Activated T-cell treated with anti-CD3 and anti-CD28 coated beads for 4 hours (primary cell): ENCODE measurements around the gene SNX3.
"Not testable (repeated sequence)": the region's sequence is repeated elsewhere in the genome, so short reads cannot be mapped to it uniquely, and the experiment has no call there.

Experiments
- DNase-seq: peaks from one replicate; pipeline ENCODE4 v3.0.0-alpha.2; 2020

The SNX3 gene

GRCh38 chr6:108254433-108255410 lies 6.1 kb downstream of the SNX3 start:
- no peak for DNase-seq

DNA sequence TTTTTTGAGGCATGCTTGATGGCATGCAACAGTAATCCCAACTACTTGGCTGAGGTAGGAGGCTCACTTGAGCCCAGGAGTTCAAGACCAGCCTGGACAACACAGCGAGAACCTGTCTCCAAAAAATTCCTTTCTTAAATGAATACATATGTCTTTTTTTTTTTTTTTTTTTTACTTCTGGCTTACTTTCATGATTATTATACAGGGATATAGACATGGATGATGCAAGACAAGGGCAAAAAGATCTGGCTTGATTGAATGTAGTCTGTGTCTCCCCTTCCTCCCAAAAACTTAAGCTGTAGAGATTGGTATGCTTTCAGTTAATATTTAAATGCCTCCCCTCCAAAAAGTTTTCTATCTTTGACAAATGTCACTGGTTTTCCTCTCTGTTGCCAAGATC lies 7.6 kb downstream of the SNX3 start:
- DNase-seq = no peak

GRCh38 chr6:108252055-108252454 lies 8.8 kb downstream of the SNX3 start:
- no peak for DNase-seq

GRCh38 chr6:108251252-108251651 lies 9.6 kb downstream of the SNX3 start:
- DNase-seq = no peak

DNA sequence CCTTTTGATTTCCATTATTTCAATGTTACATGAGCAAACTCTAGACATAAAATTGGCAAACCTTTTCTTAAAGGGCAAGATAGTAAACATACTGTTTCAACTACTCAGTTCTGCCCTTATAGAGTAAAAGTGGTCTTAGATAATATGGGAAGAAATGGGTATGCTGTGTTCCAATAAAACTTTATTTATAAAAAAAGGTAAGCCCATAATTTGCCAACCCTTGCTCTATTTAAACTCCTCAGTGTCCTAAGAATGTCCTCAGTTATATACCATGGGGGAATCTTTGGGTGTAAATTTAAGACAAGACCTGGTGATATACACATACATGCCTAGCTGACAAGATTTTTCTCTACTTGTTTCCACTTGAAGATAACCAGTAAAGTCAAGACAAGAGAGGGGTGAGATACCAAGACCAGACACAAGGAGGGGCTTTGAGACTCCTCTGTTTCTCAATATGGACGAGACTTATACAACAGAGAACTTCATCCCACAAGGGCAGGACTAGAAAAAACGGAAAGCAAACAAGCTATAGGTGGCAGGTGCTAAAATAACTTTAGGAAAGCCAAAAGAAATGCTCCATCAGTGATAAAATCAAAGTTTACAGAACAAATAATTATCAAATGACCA lies 10.5 kb downstream of the SNX3 start:
- DNase-seq = no peak

DNA sequence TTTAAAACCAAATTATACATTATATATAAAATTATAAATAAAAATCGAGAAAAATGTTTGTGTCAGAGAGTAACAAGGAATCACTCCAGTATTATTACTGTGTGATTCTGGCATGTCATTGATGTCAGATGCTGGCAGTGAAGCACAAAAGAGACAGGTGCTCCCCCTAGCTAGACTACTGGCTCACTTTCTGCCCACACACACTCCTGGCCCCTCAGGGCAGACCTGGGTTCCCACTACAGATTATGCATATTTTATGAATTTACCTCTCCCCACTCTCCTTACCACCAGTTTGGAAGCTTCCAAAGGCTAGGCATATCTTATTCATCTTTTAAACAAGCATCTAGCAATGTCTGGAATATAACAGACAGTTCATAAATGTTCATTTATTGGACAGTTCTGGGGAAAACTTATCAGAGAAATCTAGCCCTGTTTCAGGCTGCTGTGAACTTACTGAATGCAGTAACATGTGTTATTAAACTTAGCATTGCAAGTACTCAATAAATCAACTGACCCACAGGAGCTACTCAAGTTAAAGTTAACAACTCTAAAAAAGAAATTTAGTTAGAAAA lies 12.8 kb downstream of the SNX3 start:
- DNase-seq = no peak

DNA sequence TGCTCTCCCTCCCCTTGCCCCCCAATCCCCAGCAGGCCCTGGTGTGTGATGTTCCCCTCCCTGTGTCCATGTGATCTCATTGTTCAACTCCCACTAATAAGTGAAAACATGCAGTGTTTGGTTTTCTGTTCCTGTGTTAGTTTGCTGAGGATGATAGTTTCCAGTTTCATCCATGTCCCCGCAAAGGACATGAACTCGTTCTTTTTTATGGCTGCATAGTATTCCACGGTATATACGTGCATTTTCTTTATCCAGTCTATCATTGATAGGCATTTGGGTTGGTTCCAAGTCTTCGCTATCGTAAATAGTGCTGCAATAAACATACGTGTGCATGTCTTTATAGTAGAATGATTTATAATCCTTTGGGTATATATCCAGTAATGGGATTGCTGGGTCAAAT lies 15.7 kb downstream of the SNX3 start:
- not testable (repeated sequence) for DNase-seq

GRCh38 chr6:108243836-108244235 lies 17.0 kb downstream of the SNX3 start:
- DNase-seq = no peak

DNA sequence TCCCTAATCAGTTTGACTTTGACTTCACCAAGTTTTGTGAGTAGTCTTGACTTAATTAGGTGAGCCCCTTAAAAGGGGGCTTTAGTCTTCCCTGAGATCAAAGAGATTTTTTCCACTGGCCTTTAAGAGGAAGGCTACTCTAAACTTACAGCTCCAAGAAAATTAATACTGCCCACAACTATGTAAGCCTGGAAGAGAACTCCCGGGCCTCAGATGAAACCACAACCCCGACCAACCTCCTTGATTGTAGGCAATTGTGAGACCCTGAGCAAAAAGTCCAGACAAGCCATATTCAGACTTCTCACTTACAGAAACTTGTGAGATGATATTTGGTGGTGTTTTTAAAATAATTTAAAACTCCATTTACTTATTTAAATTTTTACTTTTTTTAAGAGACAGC lies 18.1 kb downstream of the SNX3 start:
- DNase-seq = no peak

- DNase-seq = no peak
These were observed 18.6 kb downstream of the SNX3 start for GRCh38 chr6:108242259-108242658.

GRCh38 chr6:108238322-108238721 lies 22.5 kb downstream of the SNX3 start:
- DNase-seq = no peak

- no peak for DNase-seq
These were observed 24.0 kb downstream of the SNX3 start for GRCh38 chr6:108236791-108237190.

DNA sequence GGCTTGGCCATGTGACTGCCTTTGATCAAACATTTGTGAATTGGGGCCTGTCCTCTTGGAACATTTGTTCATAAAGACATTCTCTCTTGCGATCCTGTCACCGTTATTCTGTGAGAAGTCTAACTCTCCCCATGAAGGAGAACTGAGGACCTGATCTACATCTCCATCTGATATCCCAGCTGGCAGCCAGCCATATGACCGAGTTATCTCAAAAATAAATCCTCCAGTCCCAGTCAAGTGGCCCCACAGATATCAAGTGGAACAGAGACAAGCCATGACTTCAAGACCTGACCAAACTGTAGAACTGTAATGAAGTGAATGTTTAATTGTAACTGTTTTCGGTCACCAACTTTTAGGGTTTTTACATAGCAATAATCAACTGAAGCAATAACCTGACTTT lies 25.7 kb downstream of the SNX3 start:
- DNase-seq = no peak

DNA sequence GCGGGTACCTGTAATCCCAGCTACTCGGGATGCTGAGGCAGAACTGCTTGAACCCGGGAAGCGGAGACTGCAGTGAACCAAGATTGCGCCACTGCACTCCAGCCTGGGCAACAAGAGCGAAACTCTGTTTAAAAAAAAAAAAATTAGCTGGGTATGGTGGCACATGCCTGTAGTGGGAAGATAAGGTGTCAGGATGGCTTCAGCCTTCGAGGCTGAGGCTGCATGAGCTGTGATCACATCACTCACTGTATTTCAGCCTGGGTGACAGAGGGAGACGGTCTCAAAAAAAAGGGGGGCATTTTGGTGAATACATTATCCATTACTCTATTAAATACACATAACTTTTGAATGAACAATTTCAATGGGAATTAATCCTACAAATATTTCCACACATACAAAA lies 32.4 kb downstream of the SNX3 start:
- no peak for DNase-seq

DNA sequence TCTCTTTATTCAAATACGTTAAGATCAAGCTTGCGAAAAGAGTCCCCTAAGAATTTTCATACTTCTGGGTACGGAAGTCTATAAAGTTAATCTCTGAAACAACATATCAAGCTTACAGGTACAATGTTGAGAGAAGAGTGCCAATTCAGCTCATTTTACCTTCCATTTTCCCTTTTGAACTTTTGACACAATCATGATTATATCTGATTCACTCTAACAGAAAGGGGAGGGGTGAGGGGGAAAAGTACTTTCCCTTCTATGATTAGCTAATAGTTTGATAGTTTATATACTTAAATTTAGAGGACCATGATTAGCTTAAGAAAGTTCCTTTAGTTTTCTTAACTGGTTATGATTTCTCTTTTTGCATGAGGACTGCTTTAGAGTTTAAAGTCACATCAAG lies 33.5 kb downstream of the SNX3 start:
- no peak for DNase-seq

GRCh38 chr6:108222504-108222903 lies 38.3 kb downstream of the SNX3 start:
- no peak for DNase-seq

- DNase-seq = no peak
These were observed 38.8 kb downstream of the SNX3 start for GRCh38 chr6:108222064-108222463.

DNA sequence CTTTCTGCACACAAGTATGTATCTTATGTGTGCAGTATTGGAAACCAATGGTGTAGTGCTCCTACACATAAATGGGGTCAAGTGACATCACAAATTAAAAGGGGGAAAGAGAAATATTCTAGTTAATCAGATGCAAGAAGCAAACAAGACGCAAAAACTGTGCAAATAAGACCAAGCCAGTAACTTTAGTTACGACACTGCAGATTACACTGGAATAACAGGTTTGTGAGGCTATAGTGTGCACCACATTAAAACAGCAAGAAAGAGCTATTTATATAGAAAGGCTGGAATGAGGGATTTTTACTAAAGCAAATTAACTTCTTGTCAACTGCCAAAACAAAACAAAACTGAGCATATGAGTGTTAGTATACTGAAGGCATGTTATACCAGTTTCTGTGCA lies 49.2 kb downstream of the SNX3 start:
- DNase-seq = no peak

- DNase-seq = no peak
These were observed 50.3 kb downstream of the SNX3 start for GRCh38 chr6:108210556-108210955.

- DNase-seq = no peak
These were observed 51.1 kb downstream of the SNX3 start for GRCh38 chr6:108209738-108210137.

DNA sequence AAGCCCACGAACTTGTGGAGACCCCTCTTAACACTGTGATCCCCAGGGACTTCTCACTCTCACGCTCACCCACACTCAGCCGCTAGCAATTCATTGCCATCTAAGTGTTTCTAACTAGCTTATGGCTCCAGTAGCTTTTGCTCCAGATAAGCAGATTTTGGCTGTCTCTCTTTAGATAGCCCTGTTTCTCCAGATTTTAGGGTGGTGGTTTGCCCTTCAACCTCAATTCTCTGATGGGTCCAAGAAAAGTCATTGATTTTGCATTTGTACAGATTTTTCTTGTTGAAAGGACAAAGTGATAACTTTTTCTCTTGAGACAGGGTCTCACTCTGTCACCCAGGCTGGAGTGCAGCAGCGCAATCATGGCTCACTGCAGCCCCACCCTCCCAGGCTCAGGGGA lies 53.8 kb downstream of the SNX3 start:
- no peak for DNase-seq

- no peak for DNase-seq
These were observed 57.4 kb downstream of the SNX3 start for GRCh38 chr6:108203189-108204112.

GRCh38 chr6:108200631-108201030 lies 60.2 kb downstream of the SNX3 start:
- DNase-seq = no peak
